Stimulated activated CD4-positive, alpha-beta T cell treated with anti-CD3 and anti-CD28 coated beads, Interleukin-4, amount 100 ng/mL, for 48 hours (primary cell): ENCODE data around the gene OR2F2.

Experiments used
- DNase-seq, 2 donors: peaks; one replicate each; pipeline ENCODE4 v3.0.0-alpha.2; 2020; ENCODE audit warnings: low read depth in 2 of 2

OR2F2 gene

GRCh38 chr7:143914938-143915652, 19.9 kb upstream of the OR2F2 start:
- DNase-seq = no peak

- DNase-seq = no peak
These were observed 10.2 kb upstream of the OR2F2 start for GRCh38 chr7:143924851-143925250.

- no peak for DNase-seq
These were observed 5.7 kb upstream of the OR2F2 start for GRCh38 chr7:143929224-143929920.

GRCh38 chr7:143931739-143932138, 3.3 kb upstream of the OR2F2 start:
- DNase-seq = no peak

- no peak for DNase-seq
These were observed 1.3 kb downstream of the OR2F2 start for GRCh38 chr7:143936087-143937009.

- DNase-seq = no peak
These were observed 3.6 kb downstream of the OR2F2 start for GRCh38 chr7:143938379-143939243.

GRCh38 chr7:143945423-143945822, 10.4 kb downstream of the OR2F2 start:
- DNase-seq = no peak

- DNase-seq = no peak
These were observed 12.1 kb downstream of the OR2F2 start for GRCh38 chr7:143947111-143947510.

- no peak for DNase-seq
These were observed 13.7 kb downstream of the OR2F2 start for GRCh38 chr7:143948733-143949132.

- no peak for DNase-seq
These were observed 18.4 kb downstream of the OR2F2 start for GRCh38 chr7:143953421-143953820.

- no peak for DNase-seq
These were observed 19.1 kb downstream of the OR2F2 start for GRCh38 chr7:143954135-143954534.

- no peak for DNase-seq
These were observed 19.5 kb downstream of the OR2F2 start, which contains the start of gene OR2F1 for GRCh38 chr7:143954544-143954943. Gene OR2F1, plus strand, starts transcription at chr7:143954844. Its CDS starts 5,127 bp downstream, at chr7:143959971.

- DNase-seq = no peak
These were observed 23.7 kb downstream of the OR2F2 start for GRCh38 chr7:143958781-143959180.

- DNase-seq = no peak
These were observed 26.0 kb downstream of the OR2F2 start for GRCh38 chr7:143960813-143961610.

GRCh38 chr7:143965280-143965679, 30.2 kb downstream of the OR2F2 start:
- DNase-seq = no peak

GRCh38 chr7:143967398-143967797, 32.4 kb downstream of the OR2F2 start:
- no peak for DNase-seq

GRCh38 chr7:143973870-143974416, 38.9 kb downstream of the OR2F2 start:
- DNase-seq = no peak

- no peak for DNase-seq
These were observed 39.4 kb downstream of the OR2F2 start for GRCh38 chr7:143974459-143974858.

GRCh38 chr7:143975617-143976016, 40.6 kb downstream of the OR2F2 start:
- DNase-seq = no peak

- DNase-seq = no peak
These were observed 43.6 kb downstream of the OR2F2 start for GRCh38 chr7:143978585-143978984.
